ENCODE data around the gene ARMH3. TPM values are rescaled to one million over a fixed set of nuclear protein-coding genes. Genes with fewer than 3 reads are reported as not detected.

Gene ARMH3
- total RNA-seq, 1 experiment from 2014 or later, result 12.8 TPM

GRCh38 chr10:101956898-101957297 lies 99.1 kb downstream of the ARMH3 start:
- H3F3A ChIP-seq (ENCODE audit: insufficient read depth, low read depth), result no peaks in the 10 kb centered on the region
- H3K4me3 ChIP-seq, result no peak overlapping the region
- no peaks in the 10 kb centered on the region for H3K79me2 ChIP-seq (ENCODE audit: low read depth)
- no peak for TF ChIP-seq EZH2 (IDR thresholded peaks at IDR 0.05; ENCODE audit: low read depth)
- TF ChIP-seq, protein P1, sequence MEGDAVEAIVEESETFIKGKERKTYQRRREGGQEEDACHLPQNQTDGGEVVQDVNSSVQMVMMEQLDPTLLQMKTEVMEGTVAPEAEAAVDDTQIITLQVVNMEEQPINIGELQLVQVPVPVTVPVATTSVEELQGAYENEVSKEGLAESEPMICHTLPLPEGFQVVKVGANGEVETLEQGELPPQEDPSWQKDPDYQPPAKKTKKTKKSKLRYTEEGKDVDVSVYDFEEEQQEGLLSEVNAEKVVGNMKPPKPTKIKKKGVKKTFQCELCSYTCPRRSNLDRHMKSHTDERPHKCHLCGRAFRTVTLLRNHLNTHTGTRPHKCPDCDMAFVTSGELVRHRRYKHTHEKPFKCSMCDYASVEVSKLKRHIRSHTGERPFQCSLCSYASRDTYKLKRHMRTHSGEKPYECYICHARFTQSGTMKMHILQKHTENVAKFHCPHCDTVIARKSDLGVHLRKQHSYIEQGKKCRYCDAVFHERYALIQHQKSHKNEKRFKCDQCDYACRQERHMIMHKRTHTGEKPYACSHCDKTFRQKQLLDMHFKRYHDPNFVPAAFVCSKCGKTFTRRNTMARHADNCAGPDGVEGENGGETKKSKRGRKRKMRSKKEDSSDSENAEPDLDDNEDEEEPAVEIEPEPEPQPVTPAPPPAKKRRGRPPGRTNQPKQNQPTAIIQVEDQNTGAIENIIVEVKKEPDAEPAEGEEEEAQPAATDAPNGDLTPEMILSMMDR (conservative IDR thresholded peaks at IDR 0.05), result no peak
- no TSS peak for BruUV-seq (replicated peaks)
- ChIA-PET CTCF (no interaction called here), POLR2A (ENCODE audit: unreplicated experiment) (no interaction called here)
- intact Hi-C loops (cut with micrococcal nuclease; ENCODE audit: unreplicated experiment), result no loop called here
- no peak overlapping the region for H2AFZ ChIP-seq
- DNase-seq, result no peak
- H3K4me2 ChIP-seq, result no peak overlapping the region
- H4K20me1 ChIP-seq (ENCODE audit: insufficient read depth), result no peaks in the 10 kb centered on the region
- H3K36me3 ChIP-seq (ENCODE audit: low read depth), result no peaks in the 10 kb centered on the region
- no peaks in the 10 kb centered on the region for H3K9me3 ChIP-seq (ENCODE audit: insufficient read depth, low read depth)
- H3K27me3 ChIP-seq (ENCODE audit: insufficient read depth, low read depth), result no peaks in the 10 kb centered on the region
- H3K4me1 ChIP-seq (replicated peaks; ENCODE audit: insufficient read depth), result no peaks in the 10 kb centered on the region
- no peaks in the 10 kb centered on the region for H3K9me2 ChIP-seq (ENCODE audit: insufficient read depth)
- H3K27ac ChIP-seq, result no peak overlapping the region

DNA sequence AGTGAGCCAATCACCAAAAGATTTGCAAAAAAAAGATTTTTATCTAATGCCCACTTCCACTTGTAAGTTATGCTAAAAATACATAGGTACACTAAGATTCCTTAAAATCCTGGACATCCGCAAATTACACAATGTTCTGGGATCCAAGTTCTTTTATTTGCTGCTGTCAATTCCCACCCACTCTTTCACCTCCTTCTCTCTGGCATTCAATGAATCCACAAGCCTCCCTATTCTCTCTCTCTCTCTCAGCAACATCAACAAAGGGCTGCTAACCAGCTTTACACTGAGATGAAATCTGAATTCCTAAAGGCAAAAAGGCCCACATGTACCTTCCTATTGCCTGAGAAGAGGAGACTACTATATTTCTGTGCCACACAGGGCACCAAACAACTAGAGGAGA lies 99.9 kb downstream of the ARMH3 start:
- DNase-seq, result no peak
- Histone ChIP-seq H3K27ac (no peak overlapping the region), H3K27me3 (ENCODE audit: insufficient read depth, low read depth) (no peaks in the 10 kb centered on the region), H3K4me3 (no peak overlapping the region), H3K4me1 (replicated peaks; ENCODE audit: insufficient read depth) (no peaks in the 10 kb centered on the region), H3K9me3 (ENCODE audit: insufficient read depth, low read depth) (no peaks in the 10 kb centered on the region), H3K9me2 (ENCODE audit: insufficient read depth) (no peaks in the 10 kb centered on the region), H2AFZ (no peak overlapping the region), H4K20me1 (ENCODE audit: insufficient read depth) (no peaks in the 10 kb centered on the region), H3K79me2 (ENCODE audit: low read depth) (no peaks in the 10 kb centered on the region), H3F3A (ENCODE audit: insufficient read depth, low read depth) (no peaks in the 10 kb centered on the region), H3K4me2 (no peak overlapping the region), H3K36me3 (ENCODE audit: low read depth) (no peaks in the 10 kb centered on the region)
- TF ChIP-seq, protein P1 (conservative IDR thresholded peaks at IDR 0.05), result no peak
- TF ChIP-seq EZH2 (IDR thresholded peaks at IDR 0.05; ENCODE audit: low read depth), result no peak
- BruUV-seq (replicated peaks), result no TSS peak
- ChIA-PET POLR2A (ENCODE audit: unreplicated experiment) (no interaction called here), CTCF (no interaction called here)
- intact Hi-C loops (cut with micrococcal nuclease; ENCODE audit: unreplicated experiment), result no loop called here

- ChIA-PET POLR2A (ENCODE audit: unreplicated experiment) (no interaction called here), CTCF (no interaction called here)
- no peak overlapping the region for H3K4me3 ChIP-seq
Observed at GRCh38 chr10:101952191-101952590, 103.8 kb downstream of the ARMH3 start.

More at GRCh38 chr10:101952191-101952590, 103.8 kb downstream of the ARMH3 start:
- no peaks in the 10 kb centered on the region for H3K79me2 ChIP-seq (ENCODE audit: low read depth)
- no peaks in the 10 kb centered on the region for H3K9me2 ChIP-seq (ENCODE audit: insufficient read depth)
- H3K36me3 ChIP-seq (ENCODE audit: low read depth), result no peaks in the 10 kb centered on the region
- H3K9me3 ChIP-seq (ENCODE audit: insufficient read depth, low read depth), result 0 out of 2 replicates have a peak, but pooled peaks cover 3% of the 10 kb centered on the region
- BruUV-seq (replicated peaks), result no TSS peak
- H3K4me2 ChIP-seq, result no peak overlapping the region
- H3K27ac ChIP-seq, result no peak overlapping the region
- H4K20me1 ChIP-seq (ENCODE audit: insufficient read depth), result no peaks in the 10 kb centered on the region
- TF ChIP-seq, protein P1 (conservative IDR thresholded peaks at IDR 0.05), result no peak
- no peak for TF ChIP-seq EZH2 (IDR thresholded peaks at IDR 0.05; ENCODE audit: low read depth)
- no peaks in the 10 kb centered on the region for H3K27me3 ChIP-seq (ENCODE audit: insufficient read depth, low read depth)
- no peaks in the 10 kb centered on the region for H3F3A ChIP-seq (ENCODE audit: insufficient read depth, low read depth)
- DNase-seq, result no peak
- intact Hi-C loops (cut with micrococcal nuclease; ENCODE audit: unreplicated experiment), result no loop called here
- no peaks in the 10 kb centered on the region for H3K4me1 ChIP-seq (replicated peaks; ENCODE audit: insufficient read depth)
- H2AFZ ChIP-seq, result no peak overlapping the region

Measured in PC-9 (cell line).